Measurements from ENCODE around the gene PAM.
"Not testable (repeated sequence)": the region's sequence is repeated elsewhere in the genome, so short reads cannot be mapped to it uniquely, and the experiment has no call there.

Gene PAM

GRCh38 chr5:102946414-102946813 is 191.3 kb downstream of the PAM start:
- no peak for DNase-seq (ENCODE audit: low read depth)

- DNase-seq (ENCODE audit: low read depth), result no peak
Observed at GRCh38 chr5:102946971-102947370, 191.9 kb downstream of the PAM start.

- DNase-seq (ENCODE audit: low read depth), result peak; percentile 37
Observed at GRCh38 chr5:102955488-102955887, 200.4 kb downstream of the PAM start.

- no peak for DNase-seq (ENCODE audit: low read depth)
Observed at GRCh38 chr5:102956599-102956998, 201.5 kb downstream of the PAM start.

GRCh38 chr5:102957141-102957540 is 202.0 kb downstream of the PAM start:
- no peak for DNase-seq (ENCODE audit: low read depth)

- DNase-seq (ENCODE audit: low read depth), result peak; percentile 61
Observed at GRCh38 chr5:102958481-102959011, 203.4 kb downstream of the PAM start.

GRCh38 chr5:102959055-102959454 is 203.9 kb downstream of the PAM start:
- DNase-seq (ENCODE audit: low read depth), result peak; percentile 96

- no peak for DNase-seq (ENCODE audit: low read depth)
Observed at GRCh38 chr5:102961671-102962070, 206.6 kb downstream of the PAM start.

GRCh38 chr5:102965653-102966052 is 210.5 kb downstream of the PAM start:
- no peak for DNase-seq (ENCODE audit: low read depth)

- no peak for DNase-seq (ENCODE audit: low read depth)
Observed at GRCh38 chr5:102969641-102970040, 214.5 kb downstream of the PAM start.

- DNase-seq (ENCODE audit: low read depth), result peak; percentile 68
Observed at GRCh38 chr5:102971676-102972293, 216.7 kb downstream of the PAM start.

GRCh38 chr5:102974177-102974576 is 219.1 kb downstream of the PAM start:
- no peak for DNase-seq (ENCODE audit: low read depth)

GRCh38 chr5:102975045-102975444 is 219.9 kb downstream of the PAM start:
- no peak for DNase-seq (ENCODE audit: low read depth)

GRCh38 chr5:102975457-102976182 is 220.5 kb downstream of the PAM start:
- DNase-seq (ENCODE audit: low read depth), result peak; percentile 81

- no peak for DNase-seq (ENCODE audit: low read depth)
Observed at GRCh38 chr5:102981957-102982635, 227.0 kb downstream of the PAM start.

GRCh38 chr5:102986074-102986473 is 231.0 kb downstream of the PAM start:
- no peak for DNase-seq (ENCODE audit: low read depth)

GRCh38 chr5:102988459-102988858 is 233.4 kb downstream of the PAM start:
- DNase-seq (ENCODE audit: low read depth), result no peak

- no peak for DNase-seq (ENCODE audit: low read depth)
Observed at GRCh38 chr5:102991802-102992201, 236.7 kb downstream of the PAM start.

GRCh38 chr5:102996011-102996575 is 241.0 kb downstream of the PAM start:
- no peak for DNase-seq (ENCODE audit: low read depth)

GRCh38 chr5:102998224-102998623 is 243.1 kb downstream of the PAM start:
- DNase-seq (ENCODE audit: low read depth), result no peak

GRCh38 chr5:102999191-102999590 is 244.1 kb downstream of the PAM start:
- DNase-seq (ENCODE audit: low read depth), result no peak

- DNase-seq (ENCODE audit: low read depth), result not testable (repeated sequence)
Observed at GRCh38 chr5:102999621-103000020, 244.5 kb downstream of the PAM start.

- no peak for DNase-seq (ENCODE audit: low read depth)
Observed at GRCh38 chr5:103000089-103000488, 245.0 kb downstream of the PAM start.
